HepG2 (cell line): ENCODE results near the gene CLDN9. TPM values are rescaled to one million over a fixed set of nuclear protein-coding genes. Genes with fewer than 3 reads are reported as not detected.

Experiments
- CBX1 ChIP-seq: IDR thresholded peaks from one replicate; pipeline ENCODE4 v1.6.1; 2016; ENCODE audit warnings: antibody characterized with exemption, low read depth
- CENPT ChIP-seq: sonication (generic); formaldehyde crosslinking; IDR thresholded peaks from 2 replicates; pipeline ENCODE4 v1.8.0; 2022; ENCODE audit warnings: low read depth, mild to moderate bottlenecking, moderate library complexity, missing genetic modification reagents
- EP300 ChIP-seq, 3 experiments: sonication (generic) in 1 of 3; formaldehyde crosslinking in 1 of 3; IDR thresholded peaks; 2 replicates each; pipeline versions ENCODE4 v1.5.1 to v1.6.1; 2011 to 2020; ENCODE audit warnings: low read depth in 2 of 3, low read length in 2 of 3, borderline replicate concordance in 1 of 3, improper control_type of control experiment in 1 of 3, mild to moderate bottlenecking in 1 of 3, missing genetic modification reagents in 1 of 3, moderate library complexity in 1 of 3
- FOXK1 ChIP-seq: sonication (generic); formaldehyde crosslinking; IDR thresholded peaks from 2 replicates; pipeline ENCODE4 v1.4.0; 2020; ENCODE audit warnings: low read depth, missing genetic modification reagents, borderline replicate concordance
- GATAD2A ChIP-seq: IDR thresholded peaks from 2 replicates; pipeline ENCODE4 v1.6.1; 2016
- JDP2 ChIP-seq: sonication (generic); formaldehyde crosslinking; IDR thresholded peaks from 2 replicates; pipeline ENCODE4 v1.8.1; 2022; ENCODE audit warnings: missing genetic modification reagents, borderline replicate concordance
- RXRB ChIP-seq: IDR thresholded peaks from 2 replicates; pipeline ENCODE4 v1.6.1; 2016; ENCODE audit warnings: borderline replicate concordance, missing genetic modification reagents, missing compliant biosample characterization
- SALL1 ChIP-seq: sonication (generic); formaldehyde crosslinking; IDR thresholded peaks from 2 replicates; pipeline ENCODE4 v1.8.0; 2022; ENCODE audit warnings: mild to moderate bottlenecking, missing genetic modification reagents
- SP2 ChIP-seq: sonication (generic); formaldehyde crosslinking; IDR thresholded peaks from 2 replicates; pipeline ENCODE4 v1.5.1; 2020; ENCODE audit warnings: mild to moderate bottlenecking, missing genetic modification reagents
- TEAD2 ChIP-seq: sonication (generic); formaldehyde crosslinking; IDR thresholded peaks from 2 replicates; pipeline ENCODE4 v1.9.0; 2021; ENCODE audit warnings: missing genetic modification reagents
- ZNF10 ChIP-seq: sonication (generic); formaldehyde crosslinking; IDR thresholded peaks from 2 replicates; pipeline ENCODE4 v1.4.0; 2020; ENCODE audit warnings: mild to moderate bottlenecking, low read depth, missing genetic modification reagents, borderline replicate concordance
- ZNF264 ChIP-seq: sonication (generic); formaldehyde crosslinking; IDR thresholded peaks from 2 replicates; pipeline ENCODE4 v1.4.0; 2020; ENCODE audit warnings: missing genetic modification reagents
- ZNF512 ChIP-seq: sonication (generic); formaldehyde crosslinking; IDR thresholded peaks from 2 replicates; pipeline ENCODE4 v1.4.0; 2020; ENCODE audit warnings: mild to moderate bottlenecking, missing genetic modification reagents
- polyA plus RNA-seq, 8 experiments: library from polyadenylated mRNA; depleted of rRNA in 3 of 8; stranded (reverse) in 7 of 8; unstranded in 1 of 8; fragments of >200 nt; fragmentation: Illumina TruSeq in 4 of 8; extraction: Trizol in 4 of 8; gene quantifications; 2 replicates each; pipeline versions ENCODE4 v1.2.1 to v1.2.3, GENCODE V29; 2011 to 2016; ENCODE audit warnings: low read depth in 4 of 8, missing spikeins in 1 of 8, mixed read lengths in 1 of 8; ENCODE audit not compliant: insufficient read depth in 1 of 8
- total RNA-seq, 5 experiments: library from RNA; depleted of rRNA; stranded (reverse); fragments of >200 nt; fragmentation: Illumina TruSeq; extraction: Trizol; gene quantifications; 2 replicates each; pipeline ENCODE4 v1.2.3, GENCODE V29; 2016; ENCODE audit warnings: low read depth in 1 of 5
- TF ChIP-seq, protein P1 (sequence below): sonication (generic); formaldehyde crosslinking; IDR thresholded peaks from 2 replicates; pipeline ENCODE4 v1.4.0; 2020; ENCODE audit warnings: missing genetic modification reagents
- TF ChIP-seq, protein P2 (sequence below): IDR thresholded peaks from 2 replicates; pipeline ENCODE4 v1.6.1; 2018; ENCODE audit warnings: missing genetic modification reagents, mild to moderate bottlenecking, missing compliant biosample characterization
- TF ChIP-seq, protein P3 (sequence below): sonication (generic); formaldehyde crosslinking; IDR thresholded peaks from 2 replicates; pipeline ENCODE4 v1.4.0; 2020; ENCODE audit warnings: missing genetic modification reagents
- TF ChIP-seq, protein P4 (sequence below): sonication (generic); formaldehyde crosslinking; IDR thresholded peaks from 2 replicates; pipeline ENCODE4 v1.8.1; 2023; ENCODE audit warnings: missing genetic modification reagents, mild to moderate bottlenecking, borderline replicate concordance
- TF ChIP-seq, protein P5 (sequence below): sonication (generic); formaldehyde crosslinking; IDR thresholded peaks from 2 replicates; pipeline ENCODE4 v1.4.0; 2020; ENCODE audit warnings: missing genetic modification reagents

CLDN9 gene
- total and polyA plus RNA-seq, 2 of the 13 experiments (the other 11 are each of a cell fraction or from before 2014, with no cell fraction given): 0.15 to 0.26 TPM

DNA sequence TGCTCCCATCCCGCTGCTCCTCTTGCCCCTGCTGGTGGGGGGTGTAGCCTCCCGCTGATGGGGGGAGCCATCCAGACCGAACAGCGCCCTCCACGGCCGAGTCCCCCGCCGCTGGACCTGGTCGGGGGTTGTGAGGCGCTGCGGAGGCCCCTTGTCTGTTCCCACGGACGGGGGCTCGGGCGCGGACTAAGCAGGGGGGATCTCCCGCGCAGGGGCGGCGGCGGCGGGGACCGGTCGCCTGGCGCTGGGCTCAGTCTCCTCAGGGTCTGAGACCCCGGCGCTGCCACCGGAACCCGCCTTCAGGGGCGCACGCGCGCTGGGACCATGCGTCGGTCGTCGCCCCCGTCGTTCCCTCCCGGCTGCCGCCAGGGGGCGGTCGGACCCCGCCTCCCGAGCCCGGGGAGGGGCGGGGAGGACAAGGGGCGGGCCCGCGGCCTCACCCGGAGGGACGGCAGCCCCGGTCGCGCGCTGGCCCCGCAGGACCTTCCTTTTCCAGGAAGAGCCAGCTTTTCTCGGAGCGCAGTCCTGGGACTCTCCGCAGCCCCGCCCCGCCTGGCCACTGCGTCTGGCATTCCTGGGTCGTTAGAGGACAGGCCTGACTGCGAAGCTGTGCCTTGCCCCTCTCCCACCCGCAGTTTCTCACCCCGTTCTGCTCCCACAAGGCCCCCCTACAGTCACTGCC is 46.5 kb downstream of the CLDN9 start (continued):
- TF ChIP-seq, protein P1, sequence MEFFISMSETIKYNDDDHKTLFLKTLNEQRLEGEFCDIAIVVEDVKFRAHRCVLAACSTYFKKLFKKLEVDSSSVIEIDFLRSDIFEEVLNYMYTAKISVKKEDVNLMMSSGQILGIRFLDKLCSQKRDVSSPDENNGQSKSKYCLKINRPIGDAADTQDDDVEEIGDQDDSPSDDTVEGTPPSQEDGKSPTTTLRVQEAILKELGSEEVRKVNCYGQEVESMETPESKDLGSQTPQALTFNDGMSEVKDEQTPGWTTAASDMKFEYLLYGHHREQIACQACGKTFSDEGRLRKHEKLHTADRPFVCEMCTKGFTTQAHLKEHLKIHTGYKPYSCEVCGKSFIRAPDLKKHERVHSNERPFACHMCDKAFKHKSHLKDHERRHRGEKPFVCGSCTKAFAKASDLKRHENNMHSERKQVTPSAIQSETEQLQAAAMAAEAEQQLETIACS (CRISPR knock-in tag): peak; percentile 65; the same call in 1 of the 2 replicates
- TF ChIP-seq, protein P2, sequence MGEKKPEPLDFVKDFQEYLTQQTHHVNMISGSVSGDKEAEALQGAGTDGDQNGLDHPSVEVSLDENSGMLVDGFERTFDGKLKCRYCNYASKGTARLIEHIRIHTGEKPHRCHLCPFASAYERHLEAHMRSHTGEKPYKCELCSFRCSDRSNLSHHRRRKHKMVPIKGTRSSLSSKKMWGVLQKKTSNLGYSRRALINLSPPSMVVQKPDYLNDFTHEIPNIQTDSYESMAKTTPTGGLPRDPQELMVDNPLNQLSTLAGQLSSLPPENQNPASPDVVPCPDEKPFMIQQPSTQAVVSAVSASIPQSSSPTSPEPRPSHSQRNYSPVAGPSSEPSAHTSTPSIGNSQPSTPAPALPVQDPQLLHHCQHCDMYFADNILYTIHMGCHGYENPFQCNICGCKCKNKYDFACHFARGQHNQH (CRISPR knock-in tag): no peak; the same call in none of the 2 replicates
- TF ChIP-seq EP300 (IDR thresholded peaks at IDR 0.05; ENCODE audit: low read depth in 2 of 2, low read length in 2 of 2) (no peak), EP300 (CRISPR knock-in tag; IDR thresholded peaks at IDR 0.05; ENCODE audit: borderline replicate concordance) (no peak), TEAD2 (CRISPR knock-in tag) (no peak), FOXK1 (CRISPR knock-in tag) (no peak), RXRB (CRISPR knock-in tag) (peak; percentile 79), ZNF10 (no peak), ZNF264 (CRISPR knock-in tag) (no peak), CBX1 (no peak), ZNF512 (CRISPR knock-in tag) (no peak), SP2 (CRISPR knock-in tag) (no peak; the same call in 1 of the 2 replicates), SALL1 (CRISPR knock-in tag) (peak; percentile 76; the same call in 1 of the 2 replicates), GATAD2A (CRISPR knock-in tag) (no peak), CENPT (CRISPR knock-in tag) (0 out of 2 replicates have a peak, but pooled peaks have one; percentile 66), JDP2 (CRISPR knock-in tag) (no peak)
- TF ChIP-seq, protein P3, sequence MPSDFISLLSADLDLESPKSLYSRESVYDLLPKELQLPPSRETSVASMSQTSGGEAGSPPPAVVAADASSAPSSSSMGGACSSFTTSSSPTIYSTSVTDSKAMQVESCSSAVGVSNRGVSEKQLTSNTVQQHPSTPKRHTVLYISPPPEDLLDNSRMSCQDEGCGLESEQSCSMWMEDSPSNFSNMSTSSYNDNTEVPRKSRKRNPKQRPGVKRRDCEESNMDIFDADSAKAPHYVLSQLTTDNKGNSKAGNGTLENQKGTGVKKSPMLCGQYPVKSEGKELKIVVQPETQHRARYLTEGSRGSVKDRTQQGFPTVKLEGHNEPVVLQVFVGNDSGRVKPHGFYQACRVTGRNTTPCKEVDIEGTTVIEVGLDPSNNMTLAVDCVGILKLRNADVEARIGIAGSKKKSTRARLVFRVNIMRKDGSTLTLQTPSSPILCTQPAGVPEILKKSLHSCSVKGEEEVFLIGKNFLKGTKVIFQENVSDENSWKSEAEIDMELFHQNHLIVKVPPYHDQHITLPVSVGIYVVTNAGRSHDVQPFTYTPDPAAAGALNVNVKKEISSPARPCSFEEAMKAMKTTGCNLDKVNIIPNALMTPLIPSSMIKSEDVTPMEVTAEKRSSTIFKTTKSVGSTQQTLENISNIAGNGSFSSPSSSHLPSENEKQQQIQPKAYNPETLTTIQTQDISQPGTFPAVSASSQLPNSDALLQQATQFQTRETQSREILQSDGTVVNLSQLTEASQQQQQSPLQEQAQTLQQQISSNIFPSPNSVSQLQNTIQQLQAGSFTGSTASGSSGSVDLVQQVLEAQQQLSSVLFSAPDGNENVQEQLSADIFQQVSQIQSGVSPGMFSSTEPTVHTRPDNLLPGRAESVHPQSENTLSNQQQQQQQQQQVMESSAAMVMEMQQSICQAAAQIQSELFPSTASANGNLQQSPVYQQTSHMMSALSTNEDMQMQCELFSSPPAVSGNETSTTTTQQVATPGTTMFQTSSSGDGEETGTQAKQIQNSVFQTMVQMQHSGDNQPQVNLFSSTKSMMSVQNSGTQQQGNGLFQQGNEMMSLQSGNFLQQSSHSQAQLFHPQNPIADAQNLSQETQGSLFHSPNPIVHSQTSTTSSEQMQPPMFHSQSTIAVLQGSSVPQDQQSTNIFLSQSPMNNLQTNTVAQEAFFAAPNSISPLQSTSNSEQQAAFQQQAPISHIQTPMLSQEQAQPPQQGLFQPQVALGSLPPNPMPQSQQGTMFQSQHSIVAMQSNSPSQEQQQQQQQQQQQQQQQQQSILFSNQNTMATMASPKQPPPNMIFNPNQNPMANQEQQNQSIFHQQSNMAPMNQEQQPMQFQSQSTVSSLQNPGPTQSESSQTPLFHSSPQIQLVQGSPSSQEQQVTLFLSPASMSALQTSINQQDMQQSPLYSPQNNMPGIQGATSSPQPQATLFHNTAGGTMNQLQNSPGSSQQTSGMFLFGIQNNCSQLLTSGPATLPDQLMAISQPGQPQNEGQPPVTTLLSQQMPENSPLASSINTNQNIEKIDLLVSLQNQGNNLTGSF: no peak
- TF ChIP-seq, protein P4, sequence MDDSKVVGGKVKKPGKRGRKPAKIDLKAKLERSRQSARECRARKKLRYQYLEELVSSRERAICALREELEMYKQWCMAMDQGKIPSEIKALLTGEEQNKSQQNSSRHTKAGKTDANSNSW (CRISPR knock-in tag): no peak; the same call in 1 of the 2 replicates
- TF ChIP-seq, protein P5, sequence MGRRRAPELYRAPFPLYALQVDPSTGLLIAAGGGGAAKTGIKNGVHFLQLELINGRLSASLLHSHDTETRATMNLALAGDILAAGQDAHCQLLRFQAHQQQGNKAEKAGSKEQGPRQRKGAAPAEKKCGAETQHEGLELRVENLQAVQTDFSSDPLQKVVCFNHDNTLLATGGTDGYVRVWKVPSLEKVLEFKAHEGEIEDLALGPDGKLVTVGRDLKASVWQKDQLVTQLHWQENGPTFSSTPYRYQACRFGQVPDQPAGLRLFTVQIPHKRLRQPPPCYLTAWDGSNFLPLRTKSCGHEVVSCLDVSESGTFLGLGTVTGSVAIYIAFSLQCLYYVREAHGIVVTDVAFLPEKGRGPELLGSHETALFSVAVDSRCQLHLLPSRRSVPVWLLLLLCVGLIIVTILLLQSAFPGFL (CRISPR knock-in tag): no peak
